Measurements from ENCODE around the gene RIMBP2.

Gene RIMBP2

GRCh38 chr12:130497321-130497720 is 218.8 kb downstream of the RIMBP2 start:
- TF ChIP-seq CTCF (IDR thresholded peaks at IDR 0.05) (no peak), ZFX (IDR thresholded peaks at IDR 0.05; ENCODE audit: borderline replicate concordance) (no peak)
- no peak overlapping the region for H3K27ac ChIP-seq

GRCh38 chr12:130496516-130497120 is 219.5 kb downstream of the RIMBP2 start:
- H3K27ac ChIP-seq = no peak overlapping the region
- TF ChIP-seq CTCF (IDR thresholded peaks at IDR 0.05) (no peak), ZFX (IDR thresholded peaks at IDR 0.05; ENCODE audit: borderline replicate concordance) (no peak)

- H3K27ac ChIP-seq = no peak overlapping the region
- TF ChIP-seq ZFX (IDR thresholded peaks at IDR 0.05; ENCODE audit: borderline replicate concordance) = no peak
- TF ChIP-seq CTCF (IDR thresholded peaks at IDR 0.05) = no peak
Measured at GRCh38 chr12:130495156-130495555, 220.9 kb downstream of the RIMBP2 start.

GRCh38 chr12:130494736-130495135 is 221.4 kb downstream of the RIMBP2 start:
- no peak overlapping the region for H3K27ac ChIP-seq
- TF ChIP-seq CTCF (IDR thresholded peaks at IDR 0.05) (no peak), ZFX (IDR thresholded peaks at IDR 0.05; ENCODE audit: borderline replicate concordance) (no peak)

- H3K27ac ChIP-seq = no peak overlapping the region
- TF ChIP-seq ZFX (IDR thresholded peaks at IDR 0.05; ENCODE audit: borderline replicate concordance) = no peak
- no peak for TF ChIP-seq CTCF (IDR thresholded peaks at IDR 0.05)
Measured at GRCh38 chr12:130493951-130494350, 222.1 kb downstream of the RIMBP2 start.

GRCh38 chr12:130491421-130492357 is 224.4 kb downstream of the RIMBP2 start:
- TF ChIP-seq ZFX (IDR thresholded peaks at IDR 0.05; ENCODE audit: borderline replicate concordance) (no peak), CTCF (IDR thresholded peaks at IDR 0.05) (no peak)
- no peak overlapping the region for H3K27ac ChIP-seq

- TF ChIP-seq ZFX (IDR thresholded peaks at IDR 0.05; ENCODE audit: borderline replicate concordance) (no peak), CTCF (IDR thresholded peaks at IDR 0.05) (no peak)
- H3K27ac ChIP-seq = no peak overlapping the region
Measured at GRCh38 chr12:130490674-130491073, 225.4 kb downstream of the RIMBP2 start.
